Cardiac fibroblast (primary cell): ENCODE data around the gene PROSER3.

Experiments
- DNase-seq, 2 donors: peaks; one replicate each; pipeline versions ENCODE4 v3.0.0 to v3.0.0-alpha.2; 2010; ENCODE audit warnings: low read depth in 2 of 2
- H3K4me3 ChIP-seq, 2 donors: replicated peaks in 1 of 2; 1 replicate in 1 of 2; 2 replicates in 1 of 2; pipeline ENCODE4 v1.5.1; 2011; ENCODE audit warnings: low read depth in 2 of 2, low read length in 2 of 2, mild to moderate bottlenecking in 2 of 2, moderate library complexity in 1 of 2
- CTCF ChIP-seq: IDR thresholded peaks from one replicate; pipeline ENCODE4 v1.5.1; 2011; ENCODE audit warnings: low read depth, mild to moderate bottlenecking, low read length, inconsistent platforms

Gene PROSER3

DNA sequence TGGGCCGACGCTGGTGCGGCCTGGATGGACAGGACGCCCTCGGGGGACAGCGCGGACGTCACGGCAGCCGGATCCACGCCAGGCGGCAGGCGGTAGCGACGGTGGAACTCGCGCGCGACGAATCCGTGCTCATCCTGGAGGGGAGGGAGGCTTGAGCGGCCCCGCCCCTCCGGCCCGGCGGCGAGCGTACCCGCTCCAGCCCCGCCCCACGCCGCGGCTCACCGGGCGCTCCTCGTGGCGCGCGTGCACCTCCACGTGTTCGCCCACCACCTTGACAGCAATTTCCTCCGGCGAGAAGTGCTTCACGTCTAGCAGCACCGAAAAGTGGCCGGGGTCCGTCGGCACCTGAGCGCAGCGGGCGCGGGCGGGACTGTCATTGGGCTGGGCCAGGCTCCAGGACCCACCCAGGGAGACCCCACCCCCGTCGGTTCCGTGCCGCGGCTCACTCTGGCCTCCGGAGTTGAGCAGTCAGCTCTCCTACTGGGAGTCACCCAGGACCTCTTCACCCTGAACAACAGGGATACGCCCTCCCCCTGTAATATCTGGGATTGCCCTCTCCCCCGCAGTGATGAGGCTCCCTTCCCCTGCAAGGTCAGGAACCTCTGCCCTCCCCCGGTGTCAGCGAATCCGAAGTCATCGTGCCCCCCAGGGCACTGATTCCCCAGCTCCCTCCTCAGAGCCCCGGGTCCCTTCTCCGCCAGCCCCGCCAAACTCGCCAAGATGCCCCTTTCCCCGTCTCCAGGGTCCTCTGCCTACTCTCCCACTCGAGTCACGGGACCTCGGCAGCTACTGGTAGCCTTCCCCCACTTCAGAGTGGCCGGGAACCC is 2.2 kb upstream of the PROSER3 start:
- no peak for TF ChIP-seq CTCF
- DNase-seq: peak; percentile 77 to 91
- peak overlapping the region; percentile 58 to 65 for H3K4me3 ChIP-seq

GRCh38 chr19:35756377-35757230 is 1.4 kb upstream of the PROSER3 start, which contains the start of gene HSPB6:
Gene HSPB6, minus strand, starts transcription at chr19:35757029. Its CDS starts 21 bp downstream, at chr19:35757008.
- peak; percentile 83 to 88 for DNase-seq
- TF ChIP-seq CTCF: no peak
- peak within 1 kb of the TSS; percentile 58 to 93 for H3K4me3 ChIP-seq

DNA sequence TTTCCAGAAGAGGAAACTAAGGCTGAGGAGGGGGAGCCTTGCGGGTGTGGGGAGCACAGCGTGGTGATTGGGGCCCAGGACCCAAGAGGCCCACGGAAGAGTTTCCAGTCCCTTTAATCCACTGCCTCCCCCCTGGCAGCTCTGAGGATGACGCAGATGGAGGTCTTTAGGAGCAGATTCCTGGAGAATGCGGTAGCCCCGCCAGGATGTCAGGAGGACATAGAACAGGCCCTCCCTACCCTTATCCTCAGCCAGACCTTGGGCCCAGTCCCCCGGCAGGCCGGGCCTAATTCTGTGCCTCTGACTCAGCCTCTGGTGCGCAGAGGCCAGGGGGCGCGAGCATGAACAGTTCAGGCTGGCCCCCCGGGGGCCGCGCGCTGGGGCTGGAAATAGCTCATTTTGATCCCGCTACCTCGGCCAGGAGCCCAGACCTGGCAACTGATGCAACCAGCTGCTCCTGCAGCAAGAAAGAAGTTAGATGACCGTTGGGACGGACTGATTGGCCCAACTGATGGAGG is 686 bp upstream of the PROSER3 start:
- peak; percentile 96 to 99 for DNase-seq
- no peak for TF ChIP-seq CTCF
- peak overlapping the region; percentile 58 to 65 for H3K4me3 ChIP-seq

DNA sequence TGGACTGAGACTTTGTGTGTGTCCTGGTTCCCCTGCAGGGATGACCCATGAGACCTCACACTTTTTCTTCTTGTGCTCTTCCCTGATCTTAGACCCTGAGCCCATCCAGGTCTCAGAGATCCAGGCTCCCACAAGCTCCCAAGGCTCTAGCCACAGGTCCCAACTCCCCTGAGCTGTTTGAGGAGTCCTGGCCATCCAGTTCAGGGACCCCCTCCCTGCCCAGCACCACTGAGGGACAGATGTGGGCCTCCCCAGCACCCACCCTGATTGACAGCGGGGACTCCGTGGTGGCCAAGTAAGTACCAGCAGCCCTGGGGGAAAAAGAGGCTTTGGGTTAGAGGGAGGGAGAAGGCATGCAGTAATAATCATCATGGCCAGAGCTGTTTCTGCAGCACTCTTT is 1.7 kb downstream of the PROSER3 start:
- H3K4me3 ChIP-seq: no peak overlapping the region
- DNase-seq: no peak
- TF ChIP-seq CTCF: no peak

DNA sequence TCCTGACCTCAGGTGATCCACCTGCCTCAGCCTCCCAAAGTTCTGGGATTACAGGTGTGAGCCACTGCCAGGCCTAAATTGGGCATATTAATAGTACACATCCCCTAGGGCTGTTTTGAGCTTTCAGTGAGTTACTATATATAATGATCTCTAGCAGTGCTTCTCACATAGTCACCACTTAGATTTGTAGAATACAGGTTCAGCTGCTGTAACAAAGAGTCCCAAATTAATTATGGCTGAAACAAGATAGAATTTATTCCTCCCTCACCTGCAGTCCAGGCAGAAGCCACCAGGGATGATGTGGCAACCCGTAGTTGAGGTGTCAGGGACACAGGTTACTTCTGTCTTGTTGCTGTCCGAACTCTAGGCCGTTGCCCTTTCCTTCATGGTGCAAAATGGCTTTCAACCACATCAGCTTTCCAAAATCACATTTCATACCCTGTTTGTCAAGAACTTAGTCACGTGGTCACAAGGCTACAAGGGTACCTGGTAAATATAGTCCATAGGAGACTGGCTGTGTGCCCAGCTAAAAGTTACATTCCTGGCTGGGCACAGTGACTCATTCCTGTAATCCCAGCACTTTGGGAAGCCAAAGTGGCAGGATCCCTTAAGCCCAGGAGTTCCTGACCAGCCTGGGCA is 2.9 kb downstream of the PROSER3 start:
- DNase-seq: no peak
- no peak for TF ChIP-seq CTCF
- no peak overlapping the region for H3K4me3 ChIP-seq
